Stimulated activated CD8-positive, alpha-beta memory T cell treated with anti-CD3 and anti-CD28 coated beads, Interleukin-12 subunit alpha, Interleukin-12 subunit beta, amount 100 ng/mL, for 24 hours (primary cell): ENCODE results near the gene CLTCL1.
"Not testable (repeated sequence)": the region's sequence is repeated elsewhere in the genome, so short reads cannot be mapped to it uniquely, and the experiment has no call there.

Experiments used
- DNase-seq: peaks from one replicate; pipeline ENCODE4 v3.0.0-alpha.2; 2020; ENCODE audit errors: extremely low read depth

Gene CLTCL1

GRCh38 chr22:19175602-19176174 is 115.8 kb downstream of the CLTCL1 start:
- no peak for DNase-seq

- no peak for DNase-seq
Observed at GRCh38 chr22:19175026-19175601, 116.4 kb downstream of the CLTCL1 start.

GRCh38 chr22:19174106-19175025 is 117.2 kb downstream of the CLTCL1 start:
- DNase-seq: no peak

GRCh38 chr22:19173047-19174035 is 118.2 kb downstream of the CLTCL1 start:
- DNase-seq: no peak

- no peak for DNase-seq
Observed at GRCh38 chr22:19172213-19173046, 119.1 kb downstream of the CLTCL1 start.

GRCh38 chr22:19169947-19170318 is 121.6 kb downstream of the CLTCL1 start:
- DNase-seq: no peak

- no peak for DNase-seq
Observed at GRCh38 chr22:19169002-19169946, 122.2 kb downstream of the CLTCL1 start.

GRCh38 chr22:19168088-19168890 is 123.2 kb downstream of the CLTCL1 start:
- no peak for DNase-seq

- no peak for DNase-seq
Observed at GRCh38 chr22:19167106-19167869, 124.2 kb downstream of the CLTCL1 start.

- DNase-seq: no peak
Observed at GRCh38 chr22:19166421-19166820, 125.1 kb downstream of the CLTCL1 start.

- no peak for DNase-seq
Observed at GRCh38 chr22:19164425-19164824, 127.1 kb downstream of the CLTCL1 start.

GRCh38 chr22:19158649-19159048 is 132.9 kb downstream of the CLTCL1 start:
- DNase-seq: not testable (repeated sequence)

- DNase-seq: not testable (repeated sequence)
Observed at GRCh38 chr22:19156109-19156508, 135.4 kb downstream of the CLTCL1 start.

- no peak for DNase-seq
Observed at GRCh38 chr22:19152942-19153883, 138.3 kb downstream of the CLTCL1 start.

- DNase-seq: no peak
Observed at GRCh38 chr22:19151329-19152191, 140.0 kb downstream of the CLTCL1 start.
